Panc1 (cell line): ENCODE data around the gene RSPH3.
"Not testable (repeated sequence)": the region's sequence is repeated elsewhere in the genome, so short reads cannot be mapped to it uniquely, and the experiment has no call there.

Experiments used
- CTCF ChIP-seq: fragments of 450-650 bp; IDR thresholded peaks from 2 replicates; pipeline ENCODE4 v1.5.1; 2017; ENCODE audit warnings: mild to moderate bottlenecking
- POLR2AphosphoS5 ChIP-seq: IDR thresholded peaks from 2 replicates; pipeline ENCODE4 v1.6.1; 2012; ENCODE audit warnings: mild to moderate bottlenecking, low read depth, low read length, moderate library complexity
- SIN3A ChIP-seq: IDR thresholded peaks from 2 replicates; pipeline ENCODE4 v1.6.1; 2012; ENCODE audit warnings: low read depth, mild to moderate bottlenecking, low read length, moderate library complexity, borderline replicate concordance; ENCODE audit not compliant: insufficient read depth
- TCF7L2 ChIP-seq: IDR thresholded peaks from 2 replicates; pipeline ENCODE4 v1.6.1; 2011; ENCODE audit warnings: mild to moderate bottlenecking, low read depth, low read length, inconsistent platforms
- TF ChIP-seq, protein P1 (sequence below), 2 experiments: IDR thresholded peaks; 2 replicates each; pipeline ENCODE4 v1.6.1; 2011 to 2012; ENCODE audit warnings: low read depth in 2 of 2, control low read depth in 1 of 2, low read length in 1 of 2, mild to moderate bottlenecking in 1 of 2, moderate library complexity in 1 of 2; ENCODE audit not compliant: insufficient read depth in 1 of 2

- not testable (repeated sequence) for TF ChIP-seq CTCF, SIN3A, POLR2AphosphoS5, TCF7L2
- TF ChIP-seq, protein P1, sequence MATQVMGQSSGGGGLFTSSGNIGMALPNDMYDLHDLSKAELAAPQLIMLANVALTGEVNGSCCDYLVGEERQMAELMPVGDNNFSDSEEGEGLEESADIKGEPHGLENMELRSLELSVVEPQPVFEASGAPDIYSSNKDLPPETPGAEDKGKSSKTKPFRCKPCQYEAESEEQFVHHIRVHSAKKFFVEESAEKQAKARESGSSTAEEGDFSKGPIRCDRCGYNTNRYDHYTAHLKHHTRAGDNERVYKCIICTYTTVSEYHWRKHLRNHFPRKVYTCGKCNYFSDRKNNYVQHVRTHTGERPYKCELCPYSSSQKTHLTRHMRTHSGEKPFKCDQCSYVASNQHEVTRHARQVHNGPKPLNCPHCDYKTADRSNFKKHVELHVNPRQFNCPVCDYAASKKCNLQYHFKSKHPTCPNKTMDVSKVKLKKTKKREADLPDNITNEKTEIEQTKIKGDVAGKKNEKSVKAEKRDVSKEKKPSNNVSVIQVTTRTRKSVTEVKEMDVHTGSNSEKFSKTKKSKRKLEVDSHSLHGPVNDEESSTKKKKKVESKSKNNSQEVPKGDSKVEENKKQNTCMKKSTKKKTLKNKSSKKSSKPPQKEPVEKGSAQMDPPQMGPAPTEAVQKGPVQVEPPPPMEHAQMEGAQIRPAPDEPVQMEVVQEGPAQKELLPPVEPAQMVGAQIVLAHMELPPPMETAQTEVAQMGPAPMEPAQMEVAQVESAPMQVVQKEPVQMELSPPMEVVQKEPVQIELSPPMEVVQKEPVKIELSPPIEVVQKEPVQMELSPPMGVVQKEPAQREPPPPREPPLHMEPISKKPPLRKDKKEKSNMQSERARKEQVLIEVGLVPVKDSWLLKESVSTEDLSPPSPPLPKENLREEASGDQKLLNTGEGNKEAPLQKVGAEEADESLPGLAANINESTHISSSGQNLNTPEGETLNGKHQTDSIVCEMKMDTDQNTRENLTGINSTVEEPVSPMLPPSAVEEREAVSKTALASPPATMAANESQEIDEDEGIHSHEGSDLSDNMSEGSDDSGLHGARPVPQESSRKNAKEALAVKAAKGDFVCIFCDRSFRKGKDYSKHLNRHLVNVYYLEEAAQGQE (IDR thresholded peaks at IDR 0.05; ENCODE audit: insufficient read depth in 1 of 2, low read depth in 2 of 2, low read length in 1 of 2) = not testable (repeated sequence)
Measured at GRCh38 chr6:158952011-158952410, 48.0 kb downstream of the RSPH3 start.
